A673 (cell line): ENCODE results near the gene TLX1. TPM values are rescaled to one million over a fixed set of nuclear protein-coding genes. Genes with fewer than 3 reads are reported as not detected.

Experiments
- BruUV-seq: library from RNA; stranded (reverse); fragments of 400-500 nt; replicated peaks from 2 replicates; lab custom pipeline; 2021; lab: Mats Ljungman, UMichigan
- CTCF ChIA-PET: fragments of 300-600 bp; sonication (Branson Sonifier 250); formaldehyde crosslinking; loops from one replicate; lab custom pipeline; 2022; ENCODE audit warnings: antibody characterized with exemption; lab: Charles Lee
- POLR2A ChIA-PET: fragments of 300-600 bp; sonication (Branson Sonifier 250); formaldehyde crosslinking; loops from one replicate; lab custom pipeline; 2022; ENCODE audit warnings: antibody characterized with exemption; ENCODE audit not compliant: low non-redundant PET; lab: Charles Lee
- DNase-seq: peaks from one replicate; pipeline ENCODE4 v3.0.0-alpha.2; 2015; ENCODE audit warnings: low spot score
- H3K27ac ChIP-seq: fragments of 200-600 bp; sonication (generic); 2 replicates; pipeline ENCODE4 v1.5.1; 2016; ENCODE audit warnings: mixed run types, low read depth, mild to moderate bottlenecking, mixed read lengths, antibody characterized with exemption, low read length; ENCODE audit not compliant: poor library complexity, severe bottlenecking
- H3K27me3 ChIP-seq: fragments of 200-600 bp; sonication (generic); replicated peaks from 2 replicates; pipeline ENCODE4 v1.6.1; 2017; ENCODE audit warnings: mixed run types, low read depth, mild to moderate bottlenecking, mixed read lengths, antibody characterized with exemption, low read length; ENCODE audit not compliant: insufficient read depth, poor library complexity
- H3K36me3 ChIP-seq: fragments of 200-600 bp; sonication (generic); 2 replicates; pipeline ENCODE4 v1.6.1; 2016; ENCODE audit warnings: mixed run types, mild to moderate bottlenecking, mixed read lengths, antibody characterized with exemption, low read length; ENCODE audit not compliant: insufficient read depth, poor library complexity, severe bottlenecking
- H3K4me1 ChIP-seq: fragments of 200-600 bp; sonication (generic); 2 replicates; pipeline ENCODE4 v1.6.1; 2017; ENCODE audit warnings: mixed run types, mild to moderate bottlenecking, mixed read lengths, antibody characterized with exemption, low read length; ENCODE audit not compliant: insufficient read depth, poor library complexity, severe bottlenecking
- H3K4me3 ChIP-seq: fragments of 200-600 bp; sonication (generic); 2 replicates; pipeline ENCODE4 v1.5.1; 2016; ENCODE audit warnings: low read depth, mixed run types, mild to moderate bottlenecking, mixed read lengths, low read length; ENCODE audit not compliant: poor library complexity, severe bottlenecking
- H3K9me3 ChIP-seq: fragments of 200-600 bp; sonication (generic); 2 replicates; pipeline ENCODE4 v1.6.1; 2016; ENCODE audit warnings: mixed run types, low read depth, mild to moderate bottlenecking, mixed read lengths, antibody characterized with exemption, low read length; ENCODE audit not compliant: poor library complexity, severe bottlenecking
- EZH2 ChIP-seq: fragments of 200-600 bp; sonication (generic); IDR thresholded peaks from 2 replicates; pipeline ENCODE4 v1.6.1; 2017; ENCODE audit warnings: borderline replicate concordance, low read depth, mild to moderate bottlenecking, mixed read lengths, antibody characterized with exemption, low read length; ENCODE audit not compliant: poor library complexity, severe bottlenecking
- intact Hi-C: fragments of 100-400 bp; cut with micrococcal nuclease; formaldehyde crosslinking; loops from one replicate; pipeline ENCODE4 v1.10.0; 2022; ENCODE audit not compliant: unreplicated experiment
- total RNA-seq: library from RNA; stranded (reverse); gene quantifications from 2 replicates; pipeline ENCODE4 v1.2.3, GENCODE V29; 2021
- TF ChIP-seq, protein P1 (sequence below): fragments of 300-800, 200-600 bp; sonication (generic); conservative IDR thresholded peaks from 2 replicates; pipeline ENCODE4 v1.5.1; 2017; ENCODE audit warnings: low read depth, mild to moderate bottlenecking, antibody characterized with exemption, low read length, moderate library complexity, mixed read lengths

TLX1 gene
- total RNA-seq, 1 experiment from 2014 or later = not detected

DNA sequence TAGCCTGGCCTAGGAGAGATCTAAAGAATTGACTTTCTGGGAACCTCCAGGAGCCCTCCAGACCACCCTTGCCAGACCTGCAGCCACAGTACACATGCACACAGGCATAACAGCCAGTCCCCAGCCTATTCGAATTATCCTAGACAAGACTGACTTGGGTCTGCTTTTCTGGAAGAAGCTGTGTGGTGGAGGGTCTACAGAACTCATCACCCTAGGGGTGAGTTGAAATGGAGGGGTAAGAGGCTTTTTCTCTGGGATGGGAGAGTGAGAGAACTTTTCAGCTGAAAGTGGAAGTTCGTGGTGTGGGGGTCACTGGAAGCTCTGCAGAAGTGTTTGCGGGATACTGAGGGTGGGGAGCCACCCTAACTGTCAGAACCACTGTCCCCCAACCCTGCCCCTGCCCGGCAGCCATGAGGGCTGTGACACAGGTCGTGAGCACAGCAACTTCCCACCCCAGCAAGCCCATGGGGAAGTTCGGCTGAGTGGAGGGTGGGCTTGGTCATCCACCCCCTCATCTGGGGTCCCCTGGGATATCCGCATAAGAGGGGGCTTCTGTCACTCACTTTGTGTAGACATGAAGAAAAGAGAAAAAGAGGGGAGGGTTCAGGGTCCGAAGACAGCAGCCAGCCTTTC, 7.8 kb downstream of the TLX1 start:
- no peak for DNase-seq
- H3K9me3 ChIP-seq = no peaks in the 10 kb centered on the region
- no peak overlapping the region for H3K4me3 ChIP-seq
- intact Hi-C loops = no loop called here
- H3K27me3 ChIP-seq = peaks cover 45% of the 10 kb centered on the region
- no peaks in the 10 kb centered on the region for H3K4me1 ChIP-seq
- ChIA-PET POLR2A (no interaction called here), CTCF (interaction anchor here (1.2 kb wide), 1 partner anchor 43 kb away, joined by 6 read pairs; no protein-coding TSS in a partner anchor)
- no peak overlapping the region for H3K27ac ChIP-seq
- no peak for TF ChIP-seq EZH2
- TF ChIP-seq, protein P1, sequence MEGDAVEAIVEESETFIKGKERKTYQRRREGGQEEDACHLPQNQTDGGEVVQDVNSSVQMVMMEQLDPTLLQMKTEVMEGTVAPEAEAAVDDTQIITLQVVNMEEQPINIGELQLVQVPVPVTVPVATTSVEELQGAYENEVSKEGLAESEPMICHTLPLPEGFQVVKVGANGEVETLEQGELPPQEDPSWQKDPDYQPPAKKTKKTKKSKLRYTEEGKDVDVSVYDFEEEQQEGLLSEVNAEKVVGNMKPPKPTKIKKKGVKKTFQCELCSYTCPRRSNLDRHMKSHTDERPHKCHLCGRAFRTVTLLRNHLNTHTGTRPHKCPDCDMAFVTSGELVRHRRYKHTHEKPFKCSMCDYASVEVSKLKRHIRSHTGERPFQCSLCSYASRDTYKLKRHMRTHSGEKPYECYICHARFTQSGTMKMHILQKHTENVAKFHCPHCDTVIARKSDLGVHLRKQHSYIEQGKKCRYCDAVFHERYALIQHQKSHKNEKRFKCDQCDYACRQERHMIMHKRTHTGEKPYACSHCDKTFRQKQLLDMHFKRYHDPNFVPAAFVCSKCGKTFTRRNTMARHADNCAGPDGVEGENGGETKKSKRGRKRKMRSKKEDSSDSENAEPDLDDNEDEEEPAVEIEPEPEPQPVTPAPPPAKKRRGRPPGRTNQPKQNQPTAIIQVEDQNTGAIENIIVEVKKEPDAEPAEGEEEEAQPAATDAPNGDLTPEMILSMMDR = no peak
- H3K36me3 ChIP-seq = no peaks in the 10 kb centered on the region
- no TSS peak for BruUV-seq

DNA sequence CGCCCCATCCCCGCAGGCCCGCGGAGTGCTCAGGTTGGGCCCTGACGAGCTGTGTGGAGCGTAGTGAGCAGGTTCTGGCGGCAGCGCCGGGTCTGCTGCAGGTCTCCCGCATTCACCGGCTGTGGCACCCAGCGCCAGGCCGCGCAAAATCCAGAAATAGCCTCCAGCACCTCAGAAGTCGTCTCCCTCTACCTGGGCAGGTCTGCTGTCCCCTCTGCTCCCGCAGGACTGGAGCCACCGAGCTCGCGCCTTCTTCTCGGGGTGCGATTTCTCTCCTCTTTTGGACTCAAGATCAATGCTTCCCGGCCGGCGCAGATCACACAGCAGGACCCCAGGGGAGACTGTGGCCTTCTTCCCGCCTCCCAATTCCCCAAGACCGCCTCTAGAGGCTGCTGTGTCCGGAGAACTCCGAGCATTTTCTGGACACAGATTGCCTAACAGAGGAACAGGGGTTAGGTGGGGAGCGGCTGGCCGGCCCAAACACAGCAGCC, 8.4 kb downstream of the TLX1 start:
- no peaks in the 10 kb centered on the region for H3K9me3 ChIP-seq
- H3K4me1 ChIP-seq = no peaks in the 10 kb centered on the region
- H3K27ac ChIP-seq = no peak overlapping the region
- no TSS peak for BruUV-seq
- ChIA-PET CTCF (interaction anchor here (1.0 to 1.2 kb wide), 2 partner anchors 44 to 89 kb away, joined by 3 to 6 read pairs; no protein-coding TSS in a partner anchor), POLR2A (no interaction called here)
- TF ChIP-seq, protein P1 = no peak
- TF ChIP-seq EZH2 = no peak
- no peak for DNase-seq
- intact Hi-C loops = no loop called here
- peaks cover 40% of the 10 kb centered on the region for H3K27me3 ChIP-seq
- no peaks in the 10 kb centered on the region for H3K36me3 ChIP-seq
- no peak overlapping the region for H3K4me3 ChIP-seq

DNA sequence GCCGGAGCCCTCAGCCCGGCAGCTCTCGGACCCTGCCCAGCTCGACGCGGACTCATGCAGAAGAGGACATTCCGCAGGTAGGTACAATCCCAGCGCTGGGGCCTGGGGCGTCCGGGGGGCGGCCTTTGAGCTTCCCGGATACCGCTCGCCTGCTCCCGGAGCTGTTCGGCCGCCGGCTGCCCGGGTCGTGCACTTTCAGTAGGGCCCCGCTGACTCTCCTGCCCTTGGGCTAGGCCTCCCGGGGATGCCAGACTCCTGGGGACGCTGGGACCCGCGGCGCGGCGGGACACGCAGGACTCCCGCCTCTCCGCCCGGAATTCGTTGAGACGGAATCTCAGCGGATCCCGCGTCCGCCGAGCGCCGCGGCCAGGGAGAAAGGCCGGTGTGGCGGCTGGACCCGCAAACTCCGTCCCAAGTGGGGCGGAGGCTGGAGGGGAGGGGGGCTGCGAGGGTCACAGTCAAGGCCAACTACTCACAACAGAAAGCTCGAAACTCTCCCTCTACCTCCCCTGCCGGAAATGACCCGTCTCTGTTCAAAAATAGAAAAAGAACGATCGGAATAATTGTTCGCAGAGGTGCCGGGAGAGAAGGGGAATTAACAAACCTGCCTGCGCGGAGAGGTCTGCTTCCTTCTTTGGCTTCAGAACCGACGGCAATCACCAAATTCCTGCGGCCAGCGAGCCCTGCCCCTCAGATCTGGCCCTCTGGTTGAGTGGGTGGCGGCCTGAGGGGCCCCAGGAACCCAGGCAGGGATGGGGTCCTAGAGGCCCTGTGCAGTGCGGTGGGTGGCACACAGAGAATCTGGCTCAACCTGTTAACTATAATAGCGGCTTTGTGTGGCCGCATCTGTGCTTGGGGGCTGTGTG, 9.2 kb downstream of the TLX1 start:
- Histone ChIP-seq H3K27me3 (peaks cover 40% of the 10 kb centered on the region), H3K4me1 (no peaks in the 10 kb centered on the region), H3K4me3 (no peak overlapping the region), H3K27ac (no peak overlapping the region), H3K9me3 (no peaks in the 10 kb centered on the region), H3K36me3 (no peaks in the 10 kb centered on the region)
- no peak for DNase-seq
- CTCF ChIA-PET = interaction anchor here (1.0 to 2.8 kb wide), 4 partner anchors 45 to 90 kb away, joined by 3 to 106 read pairs (median 4); no protein-coding TSS in a partner anchor
- BruUV-seq = no TSS peak
- no peak for TF ChIP-seq EZH2
- TF ChIP-seq, protein P1 = no peak
- intact Hi-C loops = loop anchor here (5.0 kb wide), 1 partner anchor 98 kb away; no protein-coding TSS in a partner anchor
- POLR2A ChIA-PET = no interaction called here
